Measurements from ENCODE around the gene NBAS.
"Not testable (repeated sequence)": the region's sequence is repeated elsewhere in the genome, so short reads cannot be mapped to it uniquely, and the experiment has no call there.

The NBAS gene

DNA sequence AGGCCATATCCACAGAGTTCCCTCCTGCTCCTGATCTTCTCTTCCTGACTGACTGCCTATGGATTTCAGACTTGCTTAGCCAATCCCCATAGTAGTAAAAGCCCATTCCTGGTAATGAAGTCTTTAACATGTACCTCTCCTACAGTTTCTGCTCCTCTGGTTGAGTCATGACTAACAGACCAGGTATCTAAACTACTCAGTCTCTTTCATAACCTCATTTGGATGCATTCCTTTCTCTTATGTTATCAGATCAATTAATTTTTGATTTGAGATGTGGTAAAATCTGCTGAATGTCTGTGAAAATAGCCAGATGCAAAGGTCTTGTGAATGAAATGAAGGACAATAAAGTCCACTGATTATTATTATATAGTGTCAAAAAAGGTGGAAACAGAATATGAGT, 198.0 kb downstream of the NBAS start:
- no peak for DNase-seq (ENCODE audit: low read depth)

DNA sequence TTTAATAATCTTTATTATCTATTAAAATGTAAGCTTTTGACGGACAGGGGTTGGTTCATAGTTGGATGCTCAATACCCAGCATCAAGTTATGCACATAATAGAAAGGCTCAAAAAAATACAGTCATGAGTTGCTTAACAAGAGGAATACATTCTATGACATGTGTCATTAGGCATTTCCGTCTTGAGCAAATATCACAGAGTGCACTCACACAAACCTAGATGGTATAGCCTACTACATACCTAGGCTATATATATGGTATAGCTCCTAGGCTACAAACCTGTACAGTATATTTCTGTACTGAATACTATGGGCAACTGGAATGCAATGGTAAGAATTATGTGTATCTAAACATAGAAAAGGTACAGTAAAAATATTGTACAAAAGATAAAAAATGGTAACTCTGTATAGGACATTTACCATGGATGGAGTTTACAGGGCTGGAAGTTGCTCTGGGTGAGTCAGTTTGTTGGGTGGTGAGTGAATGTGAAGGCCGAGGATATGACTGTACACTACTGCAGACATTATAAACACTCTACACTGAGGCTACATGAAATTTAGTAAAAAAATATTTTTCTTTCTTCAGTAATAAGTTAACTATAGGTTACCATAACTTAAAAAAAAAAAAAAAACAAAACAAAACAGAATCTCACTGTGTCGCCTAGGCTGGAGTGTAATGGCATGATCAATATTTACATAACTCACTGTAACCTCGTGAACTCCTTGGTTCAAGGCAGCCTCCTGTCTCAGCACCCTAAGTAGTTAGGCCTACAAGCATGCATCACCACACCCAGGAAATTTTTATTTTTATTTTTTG, 201.2 kb downstream of the NBAS start:
- no peak for DNase-seq (ENCODE audit: low read depth)

GRCh38 chr2:15357922-15358321, 203.2 kb downstream of the NBAS start:
- no peak for DNase-seq (ENCODE audit: low read depth)

DNA sequence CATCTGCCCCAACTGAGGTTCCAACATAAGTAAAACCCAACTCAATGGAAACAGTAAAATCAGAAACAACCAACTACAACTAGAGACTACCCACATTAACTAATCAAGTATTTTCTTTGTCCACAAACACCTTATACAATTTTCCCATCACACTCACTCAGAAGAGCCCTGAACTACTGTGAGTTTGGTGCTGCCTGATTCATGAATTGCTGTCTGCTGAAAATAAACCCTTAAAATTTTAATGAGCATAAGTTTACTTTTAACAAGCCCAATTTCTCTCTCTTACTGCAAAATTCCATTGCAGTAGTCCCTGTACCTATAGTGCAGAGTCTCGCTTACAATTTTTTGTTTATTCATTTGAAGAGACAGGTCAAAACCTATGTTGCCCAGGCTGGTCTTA, 203.9 kb downstream of the NBAS start:
- no peak for DNase-seq (ENCODE audit: low read depth)

GRCh38 chr2:15355386-15355785, 205.7 kb downstream of the NBAS start:
- DNase-seq (ENCODE audit: low read depth), result no peak

GRCh38 chr2:15354596-15355366, 206.4 kb downstream of the NBAS start:
- no peak for DNase-seq (ENCODE audit: low read depth)

DNA sequence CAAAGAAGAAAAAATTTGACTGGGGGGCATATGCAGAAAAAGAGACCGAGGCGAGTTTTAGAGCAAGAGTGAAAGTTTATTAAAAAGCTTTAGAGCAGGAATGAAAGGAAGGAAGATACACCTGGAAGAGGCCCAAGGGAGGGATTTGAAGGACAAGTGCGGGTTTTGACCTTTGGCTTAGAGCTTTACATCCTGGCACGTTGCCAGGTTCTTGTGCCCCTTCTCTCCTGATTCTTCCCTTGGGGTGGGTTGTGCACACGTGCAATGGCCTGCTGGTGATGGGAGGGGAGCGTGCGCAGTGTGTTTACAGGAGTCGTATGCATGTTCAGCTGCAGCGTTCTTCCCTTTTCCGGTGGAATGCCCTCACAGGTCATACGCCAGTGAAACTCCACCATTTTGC, 208.8 kb downstream of the NBAS start:
- DNase-seq (ENCODE audit: low read depth), result no peak

GRCh38 chr2:15348636-15349035, 212.5 kb downstream of the NBAS start:
- DNase-seq (ENCODE audit: low read depth), result no peak

DNA sequence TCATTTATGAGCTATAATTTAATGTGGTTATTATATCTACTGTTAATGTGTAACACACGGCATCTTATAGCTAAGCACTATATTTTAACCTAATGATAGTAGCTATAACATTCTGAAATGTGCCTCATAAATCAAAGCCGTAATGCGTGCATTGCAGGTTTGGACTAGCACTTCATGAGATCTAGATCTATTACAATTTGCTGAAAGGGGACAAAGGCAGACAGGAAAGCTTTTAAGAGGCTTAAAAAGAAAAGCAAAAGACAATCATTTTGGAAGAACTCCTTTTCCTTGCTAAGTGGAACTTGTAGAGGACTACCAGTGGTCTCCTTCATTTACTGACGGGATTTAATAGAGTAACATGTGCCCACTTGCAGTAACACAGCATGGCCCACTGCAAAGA, 213.1 kb downstream of the NBAS start:
- no peak for DNase-seq (ENCODE audit: low read depth)

GRCh38 chr2:15346624-15347023, 214.5 kb downstream of the NBAS start:
- no peak for DNase-seq (ENCODE audit: low read depth)

- DNase-seq (ENCODE audit: low read depth), result no peak
These were observed 223.0 kb downstream of the NBAS start for GRCh38 chr2:15337996-15338666.

DNA sequence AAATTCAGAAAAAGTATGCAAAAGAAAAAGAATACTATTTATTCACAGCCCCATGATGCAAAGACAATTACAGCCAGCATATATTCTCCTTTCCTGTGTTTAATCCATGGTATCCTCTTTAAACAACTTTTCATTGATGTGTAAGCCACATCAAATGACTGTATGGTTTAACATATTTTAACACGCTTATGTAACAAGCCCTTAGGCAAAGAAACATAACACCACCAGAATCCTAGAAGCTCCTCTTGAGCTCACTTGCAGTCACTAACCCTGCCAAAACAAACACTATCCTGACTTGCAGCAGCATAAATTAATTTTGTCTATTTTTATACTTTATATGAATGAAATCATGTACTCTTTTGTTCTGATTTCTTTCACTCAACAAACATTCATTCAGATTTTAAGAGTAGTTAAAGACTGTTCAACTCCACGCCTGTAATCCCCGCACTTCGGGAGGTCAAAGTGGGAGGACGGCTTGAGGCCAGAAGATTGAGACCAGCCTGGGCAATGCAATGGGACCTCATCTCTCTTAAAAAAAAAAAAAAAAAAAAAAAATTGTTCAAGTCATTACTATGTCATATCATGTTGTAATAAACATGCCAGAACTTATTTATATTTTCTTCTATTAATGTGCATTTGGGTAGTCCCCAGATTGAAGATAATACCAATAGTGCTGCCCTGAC, 226.3 kb downstream of the NBAS start:
- no peak for DNase-seq (ENCODE audit: low read depth)

GRCh38 chr2:15331787-15332186, 229.3 kb downstream of the NBAS start:
- DNase-seq (ENCODE audit: low read depth), result no peak

GRCh38 chr2:15325296-15325695, 235.8 kb downstream of the NBAS start:
- DNase-seq (ENCODE audit: low read depth), result no peak

DNA sequence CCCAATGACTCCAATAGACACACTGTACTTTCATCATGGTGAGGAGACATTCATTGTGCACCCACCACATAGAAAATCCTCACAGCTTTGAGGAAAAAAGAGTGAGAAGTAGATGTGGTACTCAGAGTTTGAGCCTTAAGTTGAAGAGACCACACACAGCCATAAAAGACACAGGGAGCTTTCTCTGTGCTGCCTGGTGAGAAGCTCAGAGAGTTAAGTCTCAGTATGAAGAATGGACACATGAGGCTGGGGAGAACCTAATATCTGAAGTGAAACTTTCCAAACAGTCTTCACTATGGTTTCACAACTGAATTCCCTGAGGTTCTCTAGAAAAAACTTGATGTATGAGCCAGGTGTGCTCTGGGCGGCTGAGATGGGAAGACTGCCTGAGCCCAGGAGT, 237.9 kb downstream of the NBAS start:
- no peak for DNase-seq (ENCODE audit: low read depth)

DNA sequence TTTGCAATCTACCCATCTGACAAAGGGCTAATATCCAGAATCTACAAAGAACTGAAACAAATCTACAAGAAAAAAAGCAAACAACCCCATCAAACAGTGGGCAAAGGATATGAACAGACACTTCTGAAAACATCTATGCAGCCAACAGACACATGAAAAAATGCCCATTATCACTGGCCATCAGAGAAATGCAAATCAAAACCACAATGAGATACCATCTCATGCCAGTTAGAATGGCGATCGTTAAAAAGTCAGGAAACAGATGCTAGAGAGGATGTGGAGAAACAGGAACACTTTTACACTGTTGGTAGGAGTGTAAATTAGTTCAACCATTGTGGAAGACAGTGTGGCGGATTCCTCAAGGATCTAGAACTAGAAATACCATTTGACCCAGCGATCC, 239.7 kb downstream of the NBAS start:
- not testable (repeated sequence) for DNase-seq (ENCODE audit: low read depth)

GRCh38 chr2:15316370-15316814, 244.7 kb downstream of the NBAS start:
- no peak for DNase-seq (ENCODE audit: low read depth)

DNA sequence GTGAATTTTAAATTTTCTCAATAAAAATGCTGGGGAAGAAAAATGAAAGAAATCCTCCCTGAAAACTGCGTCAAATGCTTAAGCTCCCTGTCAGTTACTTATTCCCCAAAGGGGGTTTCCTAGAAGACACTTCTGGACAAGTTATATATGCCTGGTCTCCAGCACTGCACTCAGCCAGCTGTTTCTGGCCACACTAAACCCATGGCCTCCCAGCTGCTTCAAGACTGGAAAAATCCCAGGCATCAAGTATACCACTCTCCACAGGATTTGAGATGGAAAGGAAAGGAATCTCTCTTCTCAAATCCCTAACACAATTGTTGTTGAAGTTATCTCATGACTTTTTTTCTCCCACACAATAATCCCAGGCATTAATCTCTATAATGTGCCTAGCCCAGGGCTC, 245.7 kb downstream of the NBAS start:
- DNase-seq (ENCODE audit: low read depth), result no peak

DNA sequence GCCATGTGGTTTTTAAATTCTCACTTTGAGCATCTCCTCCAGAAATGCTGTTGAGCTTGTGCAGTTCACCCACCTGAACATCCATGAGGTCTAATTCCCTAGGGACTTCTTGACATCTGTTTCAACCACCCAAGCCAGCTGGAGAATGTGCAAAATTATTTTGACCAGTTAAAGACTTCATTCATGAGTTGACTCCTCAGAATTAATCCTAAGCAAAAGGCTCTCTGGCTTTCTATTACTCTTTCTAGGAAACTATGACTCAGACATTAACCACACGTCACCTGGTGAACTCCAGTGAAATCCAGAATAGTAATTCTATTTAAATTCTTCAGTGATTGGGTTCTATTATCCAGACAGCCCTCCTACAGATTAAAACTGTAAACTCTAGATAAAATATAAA, 247.5 kb downstream of the NBAS start:
- DNase-seq (ENCODE audit: low read depth), result no peak

DNA sequence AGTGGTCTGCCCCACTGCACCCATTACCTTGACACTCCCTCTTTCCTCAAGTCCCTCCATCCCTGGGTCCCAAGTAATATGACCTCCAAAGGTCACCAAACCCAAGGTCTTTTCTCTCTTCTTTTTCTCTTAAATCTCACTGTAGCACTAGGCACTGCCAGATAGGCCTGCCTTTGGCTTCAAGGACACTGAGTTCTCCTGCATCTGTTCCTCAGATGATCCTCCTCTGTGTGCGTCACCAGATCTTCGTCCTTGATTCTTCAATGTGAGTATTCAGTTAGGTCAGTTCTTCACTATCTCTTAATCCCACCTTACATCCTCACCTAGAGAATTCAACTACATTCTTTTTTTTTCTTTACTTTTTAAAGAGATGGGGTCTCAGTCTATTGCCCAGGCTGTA, 249.2 kb downstream of the NBAS start:
- no peak for DNase-seq (ENCODE audit: low read depth)

DNA sequence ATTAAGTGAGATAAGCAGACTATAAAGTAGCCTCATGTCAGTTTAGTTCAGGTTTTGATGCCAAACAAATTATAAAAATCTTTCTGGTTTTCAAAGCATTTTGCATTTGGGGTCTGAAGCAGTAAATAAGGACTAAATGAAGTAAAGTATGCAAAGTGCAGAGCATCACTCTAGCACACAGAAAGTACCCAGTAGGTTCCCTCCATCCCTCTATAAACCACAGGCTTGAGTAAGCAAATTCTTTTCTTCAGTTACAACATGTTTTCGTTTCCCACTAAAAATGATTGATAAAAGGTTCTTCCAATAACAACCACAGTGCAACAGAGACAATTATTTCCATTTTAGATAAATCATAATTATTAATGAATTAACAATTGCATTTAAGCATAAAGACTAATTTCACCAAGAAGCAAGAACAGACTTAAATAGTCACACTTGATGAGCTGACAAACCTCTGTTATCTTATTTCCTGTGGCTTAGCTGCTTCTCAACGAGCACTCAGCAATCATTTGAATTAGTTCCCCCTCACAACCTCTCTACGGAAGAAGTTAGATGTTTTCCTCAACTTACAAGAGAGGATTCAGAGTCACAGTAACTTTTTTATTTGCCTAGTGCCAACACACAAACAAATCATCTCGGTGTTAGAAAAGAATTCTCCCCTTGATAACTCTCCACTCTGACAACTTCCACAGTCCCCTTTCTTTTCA, 249.8 kb downstream of the NBAS start:
- no peak for DNase-seq (ENCODE audit: low read depth)

DNA sequence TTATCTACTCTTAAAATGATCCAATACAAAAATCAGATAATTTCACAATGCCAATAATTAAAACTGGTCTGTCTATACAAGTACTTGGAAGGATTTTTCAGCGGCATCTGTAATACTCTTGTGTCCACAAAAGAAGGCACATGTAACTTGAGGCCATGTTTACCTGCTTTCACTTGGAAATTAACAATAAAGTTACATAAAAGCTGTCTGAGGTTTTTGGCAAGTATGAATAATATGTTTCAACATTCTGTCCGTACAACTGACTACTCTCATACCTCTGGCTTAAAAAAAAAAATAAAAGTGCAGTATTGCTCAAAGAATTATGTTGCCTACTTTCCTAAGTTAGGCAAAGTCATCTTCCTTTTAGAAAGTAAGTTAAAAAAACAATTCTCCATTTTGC, 253.6 kb downstream of the NBAS start:
- DNase-seq (ENCODE audit: low read depth), result no peak
